PFSK-1 (cell line): ENCODE results near the gene NME9.

Experiments used
- FOXP2 ChIP-seq: optimal IDR thresholded peaks from 2 replicates; pipeline ENCODE3; 2011; ENCODE audit warnings: borderline replicate concordance, control low read depth, inconsistent platforms; ENCODE audit not compliant: insufficient read depth; ENCODE audit errors: extremely low read length, extremely low read depth
- POLR2AphosphoS5 ChIP-seq: IDR thresholded peaks from 2 replicates; pipeline ENCODE4 v1.6.1; 2012; ENCODE audit warnings: low read depth, mild to moderate bottlenecking, control low read depth, low read length, moderate library complexity
- REST ChIP-seq, 2 experiments: IDR thresholded peaks; 2 replicates each; pipeline versions ENCODE4 v1.6.1 to v1.8.0; 2011 to 2012; ENCODE audit warnings: low read depth in 2 of 2, low read length in 2 of 2, control low read depth in 1 of 2, inconsistent platforms in 1 of 2, mild to moderate bottlenecking in 1 of 2, moderate library complexity in 1 of 2; ENCODE audit not compliant: insufficient read depth in 1 of 2
- SIN3A ChIP-seq: IDR thresholded peaks from 2 replicates; pipeline ENCODE4 v1.6.1; 2012; ENCODE audit warnings: mild to moderate bottlenecking, low read length, moderate library complexity, borderline replicate concordance; ENCODE audit not compliant: insufficient read depth
- TAF1 ChIP-seq: IDR thresholded peaks from 2 replicates; pipeline ENCODE4 v1.6.1; 2012; ENCODE audit warnings: low read length, control low read depth, borderline replicate concordance; ENCODE audit not compliant: insufficient read depth

The NME9 gene

GRCh38 chr3:138373736-138374094 lies 44.1 kb upstream of the NME9 start:
- TF ChIP-seq REST (IDR thresholded peaks at IDR 0.05; ENCODE audit: insufficient read depth in 1 of 2, low read depth in 2 of 2, low read length in 2 of 2) (no peak), SIN3A (no peak), FOXP2 (no peak), POLR2AphosphoS5 (no peak), TAF1 (no peak)

- TF ChIP-seq REST (IDR thresholded peaks at IDR 0.05; ENCODE audit: insufficient read depth in 1 of 2, low read depth in 2 of 2, low read length in 2 of 2) (no peak), TAF1 (no peak), FOXP2 (no peak), POLR2AphosphoS5 (no peak), SIN3A (no peak)
Measured at GRCh38 chr3:138373087-138373735, 43.6 kb upstream of the NME9 start.

GRCh38 chr3:138371070-138371965 lies 41.7 kb upstream of the NME9 start:
- TF ChIP-seq FOXP2: no peak

- no peak for TF ChIP-seq POLR2AphosphoS5
- no peak for TF ChIP-seq REST (IDR thresholded peaks at IDR 0.05; ENCODE audit: insufficient read depth in 1 of 2, low read depth in 2 of 2, low read length in 2 of 2)
- no peak for TF ChIP-seq FOXP2
- TF ChIP-seq TAF1: no peak
- no peak for TF ChIP-seq SIN3A
Measured at GRCh38 chr3:138370321-138370720, 40.7 kb upstream of the NME9 start.

- TF ChIP-seq SIN3A: no peak
Measured at GRCh38 chr3:138369151-138369900, 39.7 kb upstream of the NME9 start.
